DND-41 (cell line): ENCODE results near the gene SCGB2B2.

Experiments
- CTCF ChIP-seq: IDR thresholded peaks from 2 replicates; pipeline ENCODE4 v1.5.1; 2012; ENCODE audit warnings: borderline replicate concordance, low read length, moderate library complexity, mild to moderate bottlenecking; ENCODE audit not compliant: poor library complexity, severe bottlenecking; ENCODE audit errors: extremely low read depth
- EZH2 ChIP-seq: IDR thresholded peaks from 3 replicates; pipeline ENCODE4 v1.6.1; 2012; ENCODE audit warnings: borderline replicate concordance, low read depth, mild to moderate bottlenecking, moderate library complexity, low read length, inconsistent platforms; ENCODE audit not compliant: severe bottlenecking

- TF ChIP-seq CTCF: no peak
- TF ChIP-seq EZH2: no peak
Measured at GRCh38 chr19:34715357-34715756, 38.4 kb upstream of the SCGB2B2 start.
